Activated CD8-positive, alpha-beta T cell treated with anti-CD3 and anti-CD28 coated beads for 36 hours (primary cell): ENCODE results near the gene ITGA6. TPM values are rescaled to one million over a fixed set of nuclear protein-coding genes. Genes with fewer than 3 reads are reported as not detected.

Source experiments
- ATAC-seq: fragments of 200-7000 bp; cut with Tn5 transposase; one replicate; pipeline ENCODE4 v1.10.0; 2021; ENCODE audit warnings: mild to moderate bottlenecking, moderate library complexity
- CTCF ChIA-PET: fragments of 350-600 bp; sonication (Branson Sonifier 250); formaldehyde crosslinking; loops from one replicate; lab custom pipeline; 2021; ENCODE audit warnings: antibody characterized with exemption; lab: Charles Lee
- POLR2A ChIA-PET: fragments of 350-600 bp; sonication (Branson Sonifier 250); formaldehyde crosslinking; loops from one replicate; lab custom pipeline; 2021; ENCODE audit warnings: antibody characterized with exemption; lab: Charles Lee
- DNase-seq: peaks from one replicate; pipeline ENCODE4 v3.0.0-alpha.2; 2020
- H3K27ac Mint-ChIP-seq: one replicate; pipeline ENCODE4 v1.8.0; 2021; ENCODE audit warnings: mild to moderate bottlenecking, mixed read lengths
- H3K27me3 Mint-ChIP-seq: one replicate; pipeline ENCODE4 v1.8.0; 2021; ENCODE audit warnings: mixed read lengths
- H3K36me3 Mint-ChIP-seq: one replicate; pipeline ENCODE4 v1.8.0; 2021; ENCODE audit warnings: low read depth, mixed read lengths
- H3K4me1 Mint-ChIP-seq: one replicate; pipeline ENCODE4 v1.8.0; 2021; ENCODE audit warnings: low read depth, mixed read lengths
- H3K4me3 Mint-ChIP-seq: one replicate; pipeline ENCODE4 v1.8.0; 2021; ENCODE audit warnings: mild to moderate bottlenecking, moderate library complexity, mixed read lengths
- H3K9me3 Mint-ChIP-seq: one replicate; pipeline ENCODE4 v1.8.0; 2021; ENCODE audit warnings: mixed read lengths
- intact Hi-C: fragments of 100-400 bp; cut with micrococcal nuclease; formaldehyde crosslinking; loops from one replicate; pipeline ENCODE4 v1.10.0; 2022
- total RNA-seq, 2 experiments: library from RNA; stranded (reverse); gene quantifications; one replicate each; pipeline ENCODE4 v1.2.3, GENCODE V29; 2021
- TF ChIP-seq, protein P1 (sequence below): fragments of 200-600 bp; IDR thresholded peaks from one replicate; pipeline ENCODE4 v1.8.0; 2022; ENCODE audit warnings: antibody characterized with exemption, mild to moderate bottlenecking

ITGA6 gene
- total RNA-seq, 2 experiments from 2014 or later = 7.9 to 8.4 TPM

- Mint-ChIP-seq H3K4me3 (no peak overlapping the region), H3K36me3 (no peaks in the 10 kb centered on the region), H3K27ac (no peak overlapping the region), H3K9me3 (no peaks in the 10 kb centered on the region), H3K27me3 (no peaks in the 10 kb centered on the region), H3K4me1 (no peaks in the 10 kb centered on the region)
- ATAC-seq (no peak), DNase-seq (no peak)
- intact Hi-C loops = no loop called here
- TF ChIP-seq, protein P1, sequence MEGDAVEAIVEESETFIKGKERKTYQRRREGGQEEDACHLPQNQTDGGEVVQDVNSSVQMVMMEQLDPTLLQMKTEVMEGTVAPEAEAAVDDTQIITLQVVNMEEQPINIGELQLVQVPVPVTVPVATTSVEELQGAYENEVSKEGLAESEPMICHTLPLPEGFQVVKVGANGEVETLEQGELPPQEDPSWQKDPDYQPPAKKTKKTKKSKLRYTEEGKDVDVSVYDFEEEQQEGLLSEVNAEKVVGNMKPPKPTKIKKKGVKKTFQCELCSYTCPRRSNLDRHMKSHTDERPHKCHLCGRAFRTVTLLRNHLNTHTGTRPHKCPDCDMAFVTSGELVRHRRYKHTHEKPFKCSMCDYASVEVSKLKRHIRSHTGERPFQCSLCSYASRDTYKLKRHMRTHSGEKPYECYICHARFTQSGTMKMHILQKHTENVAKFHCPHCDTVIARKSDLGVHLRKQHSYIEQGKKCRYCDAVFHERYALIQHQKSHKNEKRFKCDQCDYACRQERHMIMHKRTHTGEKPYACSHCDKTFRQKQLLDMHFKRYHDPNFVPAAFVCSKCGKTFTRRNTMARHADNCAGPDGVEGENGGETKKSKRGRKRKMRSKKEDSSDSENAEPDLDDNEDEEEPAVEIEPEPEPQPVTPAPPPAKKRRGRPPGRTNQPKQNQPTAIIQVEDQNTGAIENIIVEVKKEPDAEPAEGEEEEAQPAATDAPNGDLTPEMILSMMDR = no peak
- ChIA-PET CTCF (interaction anchor here (1.7 kb wide), 1 partner anchor 10 kb away, joined by 5 read pairs; no protein-coding TSS in a partner anchor), POLR2A (interaction anchor here (1.2 kb wide), 1 partner anchor 95 kb away, joined by 3 read pairs; no protein-coding TSS in a partner anchor)
These were observed 27.6 kb upstream of the ITGA6 start for GRCh38 chr2:172399765-172400164.

DNA sequence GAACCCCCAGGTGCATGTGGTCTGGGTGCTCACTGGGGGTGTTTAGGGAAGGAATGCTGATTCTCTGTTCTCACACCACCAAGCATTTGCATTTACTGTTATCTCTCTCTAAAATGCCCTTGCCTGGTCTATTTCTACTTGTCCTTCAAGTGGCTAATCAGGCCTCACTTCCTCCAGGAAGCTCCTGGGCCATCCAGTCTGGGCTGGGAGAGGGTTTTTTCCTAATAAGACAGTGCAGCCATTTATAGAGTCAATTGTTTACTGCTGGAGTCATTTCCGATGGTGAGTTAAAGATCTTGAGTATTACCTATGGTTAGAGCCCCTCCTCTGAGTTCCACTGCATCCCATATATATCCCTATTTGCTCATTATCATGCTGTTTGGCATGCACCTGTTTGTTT is 25.2 kb upstream of the ITGA6 start:
- no peaks in the 10 kb centered on the region for H3K4me1 Mint-ChIP-seq

DNA sequence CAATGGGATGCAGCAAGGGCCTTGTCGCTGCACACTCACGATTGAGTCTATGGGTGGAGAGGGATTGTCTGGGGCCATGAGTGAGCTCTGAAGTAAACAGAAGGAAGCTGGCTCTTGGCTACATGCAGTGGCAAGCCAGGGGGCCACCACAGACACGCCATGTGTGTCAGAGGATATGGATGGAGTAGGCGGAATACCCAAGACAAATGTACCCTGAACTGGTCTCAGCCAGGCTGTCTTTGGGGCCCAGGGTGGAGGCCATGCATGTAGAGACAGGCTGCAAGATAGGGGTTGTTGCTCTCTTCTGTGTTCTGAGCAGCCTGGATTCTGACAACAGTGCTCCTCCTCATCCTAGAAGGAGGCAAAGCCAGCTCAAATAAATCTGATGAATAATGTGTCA is 24.0 kb upstream of the ITGA6 start:
- H3K4me1 Mint-ChIP-seq = no peaks in the 10 kb centered on the region
- CTCF ChIA-PET = interaction anchor here (1.2 kb wide), 1 partner anchor 231 kb away, joined by 3 read pairs; no protein-coding TSS in a partner anchor
- POLR2A ChIA-PET = no interaction called here
- H3K4me3 Mint-ChIP-seq = no peak overlapping the region
- intact Hi-C loops = no loop called here
- ATAC-seq (no peak), DNase-seq (no peak)
- H3K9me3 Mint-ChIP-seq = no peaks in the 10 kb centered on the region
- TF ChIP-seq, protein P1 = no peak
- H3K27ac Mint-ChIP-seq = no peak overlapping the region
- H3K27me3 Mint-ChIP-seq = no peaks in the 10 kb centered on the region
- H3K36me3 Mint-ChIP-seq = no peaks in the 10 kb centered on the region

More for the DNA sequence above, 25.2 kb upstream of the ITGA6 start:
- CTCF ChIA-PET = no interaction called here
- intact Hi-C loops = no loop called here
- ATAC-seq (no peak), DNase-seq (no peak)
- H3K27me3 Mint-ChIP-seq = no peaks in the 10 kb centered on the region
- no peak overlapping the region for H3K4me3 Mint-ChIP-seq
- POLR2A ChIA-PET = no interaction called here
- no peaks in the 10 kb centered on the region for H3K9me3 Mint-ChIP-seq
- TF ChIP-seq, protein P1 = no peak
- no peaks in the 10 kb centered on the region for H3K36me3 Mint-ChIP-seq
- no peak overlapping the region for H3K27ac Mint-ChIP-seq

DNA sequence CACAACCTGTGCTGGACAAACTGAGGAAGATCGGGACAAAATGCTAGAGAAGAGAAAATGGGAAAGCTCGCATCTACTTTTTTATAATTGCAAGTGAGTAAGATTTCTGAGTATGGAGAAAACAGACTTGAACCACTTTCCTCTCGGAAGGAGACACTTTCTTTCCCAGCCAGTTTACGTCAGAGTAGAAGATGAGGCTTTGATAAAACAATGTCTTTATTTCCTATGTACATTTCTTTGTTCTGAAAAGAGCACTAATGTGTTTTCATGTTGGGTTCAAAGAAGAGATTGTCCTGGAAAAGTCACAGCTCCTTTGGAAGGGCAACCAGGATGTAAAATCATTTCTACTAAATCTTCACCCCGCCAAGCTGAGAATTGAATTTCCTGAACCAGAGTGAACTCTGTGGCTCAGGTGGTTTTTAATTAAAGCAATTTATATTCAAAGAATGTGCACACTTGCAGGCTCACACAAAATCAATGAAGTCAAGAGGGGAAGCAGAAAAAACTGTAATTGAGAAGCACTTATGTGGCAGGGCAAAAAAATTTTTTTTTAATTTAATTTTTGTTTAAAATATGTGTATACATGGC is 23.4 kb upstream of the ITGA6 start:
- CTCF ChIA-PET = interaction anchor here (1.2 kb wide), 1 partner anchor 232 kb away, joined by 3 read pairs; no protein-coding TSS in a partner anchor
- H3K9me3 Mint-ChIP-seq = no peaks in the 10 kb centered on the region
- no peaks in the 10 kb centered on the region for H3K27me3 Mint-ChIP-seq
- TF ChIP-seq, protein P1 = no peak
- intact Hi-C loops = no loop called here
- POLR2A ChIA-PET = interaction anchor here (0.9 kb wide), 1 partner anchor 211 kb away, joined by 3 read pairs; no protein-coding TSS in a partner anchor
- ATAC-seq (no peak), DNase-seq (no peak)
- no peak overlapping the region for H3K27ac Mint-ChIP-seq
- H3K4me1 Mint-ChIP-seq = peaks cover 1% of the 10 kb centered on the region
- no peak overlapping the region for H3K4me3 Mint-ChIP-seq
- no peaks in the 10 kb centered on the region for H3K36me3 Mint-ChIP-seq

GRCh38 chr2:172404824-172405223 is 22.6 kb upstream of the ITGA6 start:
- no peak for ATAC-seq
- Mint-ChIP-seq H3K4me3 (no peak overlapping the region), H3K36me3 (no peaks in the 10 kb centered on the region), H3K9me3 (no peaks in the 10 kb centered on the region), H3K4me1 (peaks cover 3% of the 10 kb centered on the region), H3K27ac (no peak overlapping the region), H3K27me3 (no peaks in the 10 kb centered on the region)
- ChIA-PET POLR2A (interaction anchor here (0.9 kb wide), 1 partner anchor 211 kb away, joined by 3 read pairs; no protein-coding TSS in a partner anchor), CTCF (no interaction called here)
- intact Hi-C loops = no loop called here
- TF ChIP-seq, protein P1 = no peak
- DNase-seq = no peak
